Activated naive CD8-positive, alpha-beta T cell treated with anti-CD3 and anti-CD28 coated beads, Interleukin-2, amount 10 ng/mL, durations not matched to agents 7 days and 5 days (primary cell): Measurements from ENCODE around the gene SH3GLB1. TPM values are rescaled to one million over a fixed set of nuclear protein-coding genes. Genes with fewer than 3 reads are reported as not detected.

Experiments
- ATAC-seq: fragments of 150-1000 bp; cut with Tn5 transposase; one replicate; pipeline ENCODE4 v1.10.0; 2021; ENCODE audit warnings: low read depth, moderate library complexity
- POLR2A ChIA-PET: fragments of 350-600 bp; sonication (Branson Sonifier 250); formaldehyde crosslinking; loops from one replicate; lab custom pipeline; 2021; ENCODE audit warnings: antibody characterized with exemption; lab: Charles Lee
- DNase-seq: peaks from one replicate; pipeline ENCODE4 v3.0.0; 2021
- H3K27ac Mint-ChIP-seq: one replicate; pipeline ENCODE4 v1.8.0; 2022; ENCODE audit warnings: mild to moderate bottlenecking, mixed read lengths
- H3K27me3 Mint-ChIP-seq: one replicate; pipeline ENCODE4 v1.8.0; 2022; ENCODE audit warnings: mild to moderate bottlenecking, moderate library complexity, mixed read lengths
- H3K36me3 Mint-ChIP-seq: one replicate; pipeline ENCODE4 v1.8.0; 2021; ENCODE audit warnings: mild to moderate bottlenecking, mixed read lengths
- H3K4me1 Mint-ChIP-seq: one replicate; pipeline ENCODE4 v1.8.0; 2021; ENCODE audit warnings: mixed read lengths
- H3K4me3 Mint-ChIP-seq: one replicate; pipeline ENCODE4 v1.8.0; 2022; ENCODE audit warnings: mild to moderate bottlenecking, moderate library complexity, mixed read lengths
- H3K9me3 Mint-ChIP-seq: one replicate; pipeline ENCODE4 v1.8.0; 2021; ENCODE audit warnings: mixed read lengths
- total RNA-seq, 2 experiments: library from RNA; stranded (reverse); gene quantifications; one replicate each; pipeline ENCODE4 v1.2.3, GENCODE V29; 2021

Gene SH3GLB1
- total RNA-seq, 2 experiments from 2014 or later = 62.4 to 71.0 TPM

GRCh38 chr1:86706018-86706635 lies 1.8 kb downstream of the SH3GLB1 start:
- Mint-ChIP-seq H3K4me1 (peaks cover 25% of the 10 kb centered on the region), H3K27ac (peak overlapping the region; percentile 8), H3K36me3 (peaks cover 9% of the 10 kb centered on the region), H3K9me3 (no peaks in the 10 kb centered on the region), H3K4me3 (peak overlapping the region; percentile 96), H3K27me3 (no peaks in the 10 kb centered on the region)
- no peak for DNase-seq
- ATAC-seq = no peak
- POLR2A ChIA-PET = interaction anchor here (0.5 to 2.8 kb wide), 8 partner anchors 9 to 1951 kb away, joined by 3 to 29 read pairs (median 8); partner anchors contain the start of genes HS2ST1, LMO4, ODF2L and SELENOF

- DNase-seq (no peak), ATAC-seq (no peak)
- Mint-ChIP-seq H3K27ac (no peak overlapping the region), H3K4me3 (no peak overlapping the region), H3K4me1 (peaks cover 21% of the 10 kb centered on the region), H3K36me3 (peaks cover 10% of the 10 kb centered on the region), H3K27me3 (no peaks in the 10 kb centered on the region), H3K9me3 (no peaks in the 10 kb centered on the region)
- POLR2A ChIA-PET = no interaction called here
Measured at GRCh38 chr1:86708920-86709319, 4.5 kb downstream of the SH3GLB1 start.

- ATAC-seq = no peak
- H3K9me3 Mint-ChIP-seq = no peaks in the 10 kb centered on the region
- DNase-seq = no peak
- H3K36me3 Mint-ChIP-seq = peaks cover 14% of the 10 kb centered on the region
- POLR2A ChIA-PET = no interaction called here
- H3K27ac Mint-ChIP-seq = no peak overlapping the region
- peaks cover 19% of the 10 kb centered on the region for H3K4me1 Mint-ChIP-seq
- H3K4me3 Mint-ChIP-seq = no peak overlapping the region
- no peaks in the 10 kb centered on the region for H3K27me3 Mint-ChIP-seq
Measured at GRCh38 chr1:86712088-86712860, 7.9 kb downstream of the SH3GLB1 start.

GRCh38 chr1:86713477-86713876 lies 9.1 kb downstream of the SH3GLB1 start:
- no peak overlapping the region for H3K27ac Mint-ChIP-seq
- H3K27me3 Mint-ChIP-seq = no peaks in the 10 kb centered on the region
- POLR2A ChIA-PET = interaction anchor here (3.2 kb wide), 1 partner anchor 9 kb away, joined by 29 read pairs; the partner anchor contains the start of gene SH3GLB1
- DNase-seq (no peak), ATAC-seq (no peak)
- H3K4me1 Mint-ChIP-seq = peaks cover 18% of the 10 kb centered on the region
- peaks cover 13% of the 10 kb centered on the region for H3K36me3 Mint-ChIP-seq
- no peaks in the 10 kb centered on the region for H3K9me3 Mint-ChIP-seq
- H3K4me3 Mint-ChIP-seq = no peak overlapping the region

GRCh38 chr1:86714159-86714558 lies 9.8 kb downstream of the SH3GLB1 start:
- POLR2A ChIA-PET = interaction anchor here (3.2 kb wide), 1 partner anchor 10 kb away, joined by 29 read pairs; the partner anchor contains the start of gene SH3GLB1
- DNase-seq (no peak), ATAC-seq (no peak)
- H3K4me1 Mint-ChIP-seq = peaks cover 15% of the 10 kb centered on the region
- H3K4me3 Mint-ChIP-seq = no peak overlapping the region
- no peaks in the 10 kb centered on the region for H3K27me3 Mint-ChIP-seq
- peaks cover 13% of the 10 kb centered on the region for H3K36me3 Mint-ChIP-seq
- H3K9me3 Mint-ChIP-seq = no peaks in the 10 kb centered on the region
- no peak overlapping the region for H3K27ac Mint-ChIP-seq

- peaks cover 11% of the 10 kb centered on the region for H3K4me1 Mint-ChIP-seq
- ATAC-seq (no peak), DNase-seq (no peak)
- H3K9me3 Mint-ChIP-seq = no peaks in the 10 kb centered on the region
- H3K4me3 Mint-ChIP-seq = no peak overlapping the region
- peaks cover 13% of the 10 kb centered on the region for H3K36me3 Mint-ChIP-seq
- H3K27me3 Mint-ChIP-seq = no peaks in the 10 kb centered on the region
- POLR2A ChIA-PET = interaction anchor here (3.2 kb wide), 1 partner anchor 10 kb away, joined by 29 read pairs; the partner anchor contains the start of gene SH3GLB1
- H3K27ac Mint-ChIP-seq = no peak overlapping the region
Measured at GRCh38 chr1:86714561-86715244, 10.3 kb downstream of the SH3GLB1 start.

GRCh38 chr1:86718786-86719185 lies 14.4 kb downstream of the SH3GLB1 start:
- POLR2A ChIA-PET = interaction anchor here (0.9 to 1.0 kb wide), 2 partner anchors 13 to 23 kb away, joined by 3 to 4 read pairs; no protein-coding TSS in a partner anchor
- Mint-ChIP-seq H3K27ac (no peak overlapping the region), H3K36me3 (peaks cover 8% of the 10 kb centered on the region), H3K4me1 (peaks cover 9% of the 10 kb centered on the region), H3K9me3 (no peaks in the 10 kb centered on the region), H3K4me3 (no peak overlapping the region), H3K27me3 (no peaks in the 10 kb centered on the region)
- DNase-seq = no peak
- ATAC-seq = no peak

GRCh38 chr1:86731416-86731815 lies 27.0 kb downstream of the SH3GLB1 start:
- Mint-ChIP-seq H3K36me3 (peaks cover 25% of the 10 kb centered on the region), H3K9me3 (no peaks in the 10 kb centered on the region), H3K4me1 (no peaks in the 10 kb centered on the region), H3K4me3 (no peak overlapping the region), H3K27ac (no peak overlapping the region), H3K27me3 (no peaks in the 10 kb centered on the region)
- no peak for ATAC-seq
- POLR2A ChIA-PET = no interaction called here
- DNase-seq = no peak

- Mint-ChIP-seq H3K4me1 (peaks cover 4% of the 10 kb centered on the region), H3K4me3 (no peak overlapping the region), H3K36me3 (peaks cover 23% of the 10 kb centered on the region), H3K9me3 (no peaks in the 10 kb centered on the region), H3K27me3 (no peaks in the 10 kb centered on the region), H3K27ac (no peak overlapping the region)
- POLR2A ChIA-PET = no interaction called here
- ATAC-seq = no peak
- DNase-seq = no peak
Measured at GRCh38 chr1:86733340-86733739, 29.0 kb downstream of the SH3GLB1 start.

GRCh38 chr1:86739648-86740509 lies 35.5 kb downstream of the SH3GLB1 start:
- Mint-ChIP-seq H3K9me3 (no peaks in the 10 kb centered on the region), H3K4me3 (no peak overlapping the region), H3K36me3 (peaks cover 23% of the 10 kb centered on the region), H3K27me3 (no peaks in the 10 kb centered on the region), H3K4me1 (peaks cover 4% of the 10 kb centered on the region), H3K27ac (no peak overlapping the region)
- ATAC-seq (peak; percentile 98), DNase-seq (no peak)
- POLR2A ChIA-PET = interaction anchor here (0.7 to 4.3 kb wide), 3 partner anchors 11 to 357 kb away, joined by 3 to 32 read pairs (median 3); partner anchors contain the start of gene SH3GLB1

- H3K4me1 Mint-ChIP-seq = peaks cover 4% of the 10 kb centered on the region
- DNase-seq (no peak), ATAC-seq (no peak)
- POLR2A ChIA-PET = interaction anchor here (0.6 to 4.3 kb wide), 2 partner anchors 23 to 38 kb away, joined by 3 to 32 read pairs; partner anchors contain the start of gene SH3GLB1
- H3K27me3 Mint-ChIP-seq = no peaks in the 10 kb centered on the region
- no peak overlapping the region for H3K27ac Mint-ChIP-seq
- H3K36me3 Mint-ChIP-seq = peaks cover 16% of the 10 kb centered on the region
- no peaks in the 10 kb centered on the region for H3K9me3 Mint-ChIP-seq
- H3K4me3 Mint-ChIP-seq = no peak overlapping the region
Measured at GRCh38 chr1:86741947-86742572, 37.7 kb downstream of the SH3GLB1 start.

GRCh38 chr1:86747304-86747703 lies 42.9 kb downstream of the SH3GLB1 start:
- no peak for ATAC-seq

More at GRCh38 chr1:86747304-86747703, 42.9 kb downstream of the SH3GLB1 start:
- Mint-ChIP-seq H3K27me3 (peaks cover 6% of the 10 kb centered on the region), H3K4me1 (no peaks in the 10 kb centered on the region), H3K4me3 (no peak overlapping the region), H3K27ac (no peak overlapping the region), H3K9me3 (no peaks in the 10 kb centered on the region), H3K36me3 (peaks cover 9% of the 10 kb centered on the region)
- no peak for DNase-seq
- POLR2A ChIA-PET = interaction anchor here (1.9 kb wide), 1 partner anchor 43 kb away, joined by 6 read pairs; the partner anchor contains the start of gene SH3GLB1
